ENCODE results near the gene NTM.

- TF ChIP-seq POLR2A (IDR thresholded peaks at IDR 0.05; ENCODE audit: low read depth, low read length) (no peak), POLR2AphosphoS5 (IDR thresholded peaks at IDR 0.05; ENCODE audit: low read depth, low read length) (no peak), TAF1 (IDR thresholded peaks at IDR 0.05; ENCODE audit: low read depth, low read length) (no peak), POU2F2 (IDR thresholded peaks at IDR 0.05; ENCODE audit: low read depth, low read length) (no peak), PAX5 (IDR thresholded peaks at IDR 0.05; ENCODE audit: insufficient read depth, low read length, severe bottlenecking) (no peak), SPI1 (IDR thresholded peaks at IDR 0.05; ENCODE audit: low read depth, low read length) (no peak)
These were observed 447.3 kb downstream of the NTM start for GRCh38 chr11:131817687-131818188.

Measured in GM12891 (cell line).